Renal pelvis (tissue), 12 donors: ENCODE results near the gene BMP4. TPM values are rescaled to one million over a fixed set of nuclear protein-coding genes. Genes with fewer than 3 reads are reported as not detected.
A peak's percentile ranks its signal among the peaks of the same experiment; 100 is the strongest.
"Not testable (repeated sequence)": the region's sequence is repeated elsewhere in the genome, so short reads cannot be mapped to it uniquely, and the experiment has no call there.

ENCODE experiments used
- DNase-seq: peaks from one replicate; pipeline ENCODE4 v3.0.0-alpha.2; 2013
- long read RNA-seq, 16 experiments: transcript quantifications; one replicate each; lab custom pipeline, GENCODE V29; 2026
- polyA plus RNA-seq, 3 donors: library from polyadenylated mRNA; unstranded; fragments of 120-200 nt; gene quantifications; one replicate each; pipeline ENCODE4 v1.2.1, GENCODE V29; 2013; ENCODE audit not compliant: insufficient read length in 3 of 3

The BMP4 gene
- 10 to 100 TPM; 48.1 to 54.4 (median 49.3) TPM for polyA plus RNA-seq
- long read RNA-seq, donor 1, partial matches to known transcripts, result 0 of 8 reads
- long read RNA-seq, donor 1, other reads (novel, unspliced or antisense), result 0 of 8 reads
- long read RNA-seq, donor 2, transcript BMP4-206 (4 exons, 1,708 nt), result minor isoform, 5 of 19 reads
- long read RNA-seq, donor 2, transcript BMP4-201 (4 exons, 1,917 nt), result major isoform, 11 of 19 reads
- long read RNA-seq, donor 2, partial matches to known transcripts, result 0 of 19 reads
- long read RNA-seq, donor 2, other reads (novel, unspliced or antisense), result 0 of 19 reads
- long read RNA-seq, donor 3, transcript BMP4-201 (4 exons, 1,917 nt), result major isoform, 5 of 13 reads
- long read RNA-seq, donor 3, transcript BMP4-205 (3 exons, 1,705 nt), result major isoform, 5 of 13 reads
- long read RNA-seq, donor 3, partial matches to known transcripts, result 0 of 13 reads
- long read RNA-seq, donor 3, other reads (novel, unspliced or antisense), result 0 of 13 reads
- long read RNA-seq, donor 4, transcript BMP4-205 (3 exons, 1,705 nt), result major isoform, 7 of 14 reads
- long read RNA-seq, donor 4, partial matches to known transcripts, result 0 of 14 reads
- long read RNA-seq, donor 4, other reads (novel, unspliced or antisense), result 0 of 14 reads
- long read RNA-seq, donor 5, partial matches to known transcripts, result 0 of 2 reads
- long read RNA-seq, donor 5, other reads (novel, unspliced or antisense), result 0 of 2 reads
- long read RNA-seq, donor 6, transcript BMP4-201 (4 exons, 1,917 nt), result major isoform, 5 of 33 reads
- long read RNA-seq, donor 6, partial matches to known transcripts, result 24 of 33 reads
- long read RNA-seq, donor 6, other reads (novel, unspliced or antisense), result 0 of 33 reads
- long read RNA-seq, donor 7, transcript BMP4-201 (4 exons, 1,917 nt), result major isoform, 6 of 12 reads
- long read RNA-seq, donor 7, partial matches to known transcripts, result 0 of 12 reads
- long read RNA-seq, donor 7, other reads (novel, unspliced or antisense), result 0 of 12 reads
- long read RNA-seq, donor 8, partial matches to known transcripts, result 0 of 5 reads
- long read RNA-seq, donor 8, other reads (novel, unspliced or antisense), result 0 of 5 reads
- long read RNA-seq, donor 9, transcript BMP4-201 (4 exons, 1,917 nt), result major isoform, 6 of 10 reads
- long read RNA-seq, donor 9, partial matches to known transcripts, result 0 of 10 reads
- long read RNA-seq, donor 9, other reads (novel, unspliced or antisense), result 0 of 10 reads
- long read RNA-seq, donor 10, transcript BMP4-201 (4 exons, 1,917 nt), result major isoform, 5 of 11 reads
- long read RNA-seq, donor 10, partial matches to known transcripts, result 0 of 11 reads
- long read RNA-seq, donor 10, other reads (novel, unspliced or antisense), result 0 of 11 reads
- long read RNA-seq, donor 11, partial matches to known transcripts, result 0 of 8 reads
- long read RNA-seq, donor 11, other reads (novel, unspliced or antisense), result 0 of 8 reads
- long read RNA-seq, donor 12, transcript BMP4-201 (4 exons, 1,917 nt), result major isoform, 12 of 18 reads
- long read RNA-seq, donor 12, partial matches to known transcripts, result 0 of 18 reads
- long read RNA-seq, donor 12, other reads (novel, unspliced or antisense), result 0 of 18 reads
- long read RNA-seq, donor 13, partial matches to known transcripts, result 0 of 5 reads
- long read RNA-seq, donor 13, other reads (novel, unspliced or antisense), result 0 of 5 reads
- long read RNA-seq, donor 14, result 0 reads
- long read RNA-seq, donor 15, result 0 reads
- long read RNA-seq, donor 16, transcript BMP4-205 (3 exons, 1,705 nt), result major isoform, 6 of 20 reads
- long read RNA-seq, donor 16, partial matches to known transcripts, result 8 of 20 reads
- long read RNA-seq, donor 16, other reads (novel, unspliced or antisense), result 0 of 20 reads

DNA sequence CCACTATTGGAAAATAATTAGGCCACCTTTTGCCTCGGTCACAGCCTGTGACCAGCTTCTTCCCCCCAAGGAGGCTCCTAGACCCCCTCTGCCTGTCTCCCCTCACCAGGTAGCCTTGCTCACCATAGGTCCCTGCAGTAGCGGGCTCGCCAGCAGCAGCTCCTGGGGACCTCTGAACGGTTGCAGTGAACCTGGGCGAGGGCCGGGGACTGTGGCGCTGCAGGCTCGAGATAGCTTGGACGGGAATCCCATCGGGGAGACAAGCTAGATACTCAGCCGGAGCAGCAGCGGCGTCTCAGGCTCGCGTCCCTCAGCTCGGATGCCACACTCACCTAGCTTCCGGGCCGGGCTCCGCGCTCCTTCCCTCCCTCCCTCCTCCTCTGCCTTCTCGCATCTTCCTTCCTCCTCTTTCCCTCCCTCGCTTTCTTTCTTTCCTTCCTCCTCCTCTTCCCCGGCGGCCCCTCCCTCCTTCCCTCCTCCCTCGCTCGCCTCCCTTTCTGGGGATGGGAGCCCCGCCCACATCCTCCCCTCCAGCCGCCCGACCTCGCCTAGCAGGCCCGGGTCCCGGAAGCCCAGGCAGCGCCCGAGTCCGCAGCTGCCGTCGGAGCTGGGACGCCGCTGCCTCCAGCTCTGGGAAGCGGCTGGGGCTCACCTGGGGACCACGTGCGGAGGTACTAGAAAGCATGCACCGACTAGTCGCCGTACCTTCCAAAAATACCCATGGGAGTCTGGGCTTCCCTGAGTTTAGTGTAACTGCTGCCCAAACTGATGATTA, at the start of gene BMP4:
TSS of gene BMP4 (minus strand) at position 399 of the 775 bp plus-strand sequence. CDS start 4,603 bp downstream, outside the sequence.
- DNase-seq, result peak; percentile 81

DNA sequence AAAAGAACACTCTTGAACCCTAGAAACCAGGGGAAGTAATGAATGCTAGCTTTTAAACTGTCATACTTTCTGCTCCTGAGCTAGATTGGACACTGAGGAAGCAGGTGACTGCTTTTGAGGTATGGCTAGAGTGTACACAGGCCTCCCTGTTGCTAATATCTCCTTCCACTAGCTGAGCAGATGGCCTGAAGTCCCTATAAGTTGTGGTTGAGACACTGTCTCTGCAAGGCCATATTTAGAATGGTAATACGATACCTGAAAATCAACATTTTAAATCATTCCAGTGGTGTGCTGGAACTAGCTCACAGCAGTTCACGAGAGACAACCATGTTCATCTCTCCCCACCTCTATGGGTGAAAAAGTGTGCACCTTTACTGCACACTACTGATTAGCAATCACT, 46.4 kb upstream of the BMP4 start:
- DNase-seq, result no peak

DNA sequence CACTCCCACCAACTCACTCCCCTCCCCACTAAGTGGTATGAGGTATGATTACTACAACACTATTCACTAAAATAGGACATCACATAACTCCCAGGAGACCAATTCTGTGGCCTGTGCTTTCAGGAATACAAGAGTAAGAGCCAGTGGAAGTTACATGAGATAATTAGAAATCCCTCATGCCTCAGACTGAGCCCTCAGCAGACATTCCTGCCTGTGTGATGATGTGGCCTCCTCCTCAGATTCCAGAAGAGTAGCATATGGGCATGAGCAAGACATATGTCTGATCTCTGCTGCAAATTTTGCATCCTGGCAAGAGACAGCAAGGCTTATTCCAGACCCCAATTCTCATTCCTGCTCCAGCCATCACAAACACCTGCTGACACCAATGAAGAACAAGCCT, 46.0 kb upstream of the BMP4 start:
- DNase-seq, result no peak

DNA sequence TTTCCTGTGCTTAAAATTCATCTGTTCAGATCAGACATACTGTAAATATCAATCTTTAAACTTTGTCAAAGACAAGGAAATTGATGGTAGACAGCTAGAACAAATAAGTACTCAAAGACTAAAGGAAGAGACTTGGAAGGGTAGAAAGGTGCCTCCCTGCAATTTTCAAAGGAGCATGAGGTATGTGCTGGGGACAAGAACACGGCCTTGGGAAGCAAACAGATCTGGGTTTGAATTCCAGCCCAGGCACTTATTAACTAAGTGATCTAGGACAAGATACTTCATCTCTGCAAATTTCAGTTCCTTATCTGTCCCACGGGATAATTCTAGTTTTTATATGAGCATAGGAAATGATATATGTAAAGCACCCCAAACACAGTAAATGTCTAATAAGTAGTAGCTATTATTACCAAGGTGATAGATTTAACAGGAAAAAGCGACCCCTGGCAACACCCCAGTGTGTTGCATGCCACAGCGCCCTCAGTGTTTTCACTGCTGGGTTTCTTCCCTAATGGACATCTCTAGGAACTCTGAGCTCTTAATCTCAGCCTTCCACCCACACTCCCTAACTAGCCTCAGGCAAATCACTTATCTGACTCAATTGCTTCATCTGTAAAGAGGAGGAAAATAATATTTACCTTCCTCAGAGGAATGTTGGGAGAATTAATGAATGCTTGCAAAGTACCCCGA, 44.7 kb upstream of the BMP4 start:
- DNase-seq, result no peak

DNA sequence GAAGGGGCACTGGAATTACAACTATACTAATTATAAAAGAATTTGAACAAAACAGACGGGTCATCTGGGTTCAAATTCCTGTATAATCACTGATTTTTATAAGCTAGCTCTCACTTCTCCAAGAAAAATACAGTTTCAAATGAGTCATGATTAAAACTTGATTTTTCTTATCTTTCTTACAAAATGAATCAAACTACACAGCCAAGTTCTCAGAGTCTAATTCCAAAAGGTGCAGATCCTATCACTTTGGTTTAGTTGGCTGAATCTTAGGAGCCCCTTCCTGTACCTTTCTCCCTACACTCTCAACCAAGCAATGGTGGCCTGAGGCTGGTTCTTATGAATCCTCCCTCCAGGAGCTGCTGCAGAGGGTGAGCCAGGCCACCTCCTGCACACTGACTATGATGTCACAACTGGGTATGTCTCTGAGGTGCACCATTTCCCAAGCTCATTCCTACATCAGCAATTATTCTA, 43.8 kb upstream of the BMP4 start:
- no peak for DNase-seq

DNA sequence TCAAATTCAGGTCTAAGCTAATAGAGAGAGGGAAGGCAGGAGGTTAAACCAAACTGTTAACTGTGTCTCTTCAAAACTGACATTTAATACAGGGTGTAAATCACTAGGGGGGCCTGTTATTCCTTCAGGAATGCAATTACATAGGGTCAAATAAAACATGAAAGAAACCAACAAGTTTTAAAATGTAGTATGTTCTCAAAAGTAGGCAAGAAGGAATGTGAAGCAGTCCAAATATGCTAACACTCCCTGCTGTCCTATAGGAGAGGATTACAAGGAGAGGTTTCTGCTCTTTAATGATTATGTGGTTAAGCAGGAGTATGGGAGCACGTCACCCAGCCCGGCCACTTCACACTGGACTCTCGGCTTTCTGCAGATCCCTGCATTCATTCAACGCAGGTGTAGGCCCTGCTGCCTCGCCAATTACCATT, 42.5 kb upstream of the BMP4 start:
- DNase-seq, result peak; percentile 67

DNA sequence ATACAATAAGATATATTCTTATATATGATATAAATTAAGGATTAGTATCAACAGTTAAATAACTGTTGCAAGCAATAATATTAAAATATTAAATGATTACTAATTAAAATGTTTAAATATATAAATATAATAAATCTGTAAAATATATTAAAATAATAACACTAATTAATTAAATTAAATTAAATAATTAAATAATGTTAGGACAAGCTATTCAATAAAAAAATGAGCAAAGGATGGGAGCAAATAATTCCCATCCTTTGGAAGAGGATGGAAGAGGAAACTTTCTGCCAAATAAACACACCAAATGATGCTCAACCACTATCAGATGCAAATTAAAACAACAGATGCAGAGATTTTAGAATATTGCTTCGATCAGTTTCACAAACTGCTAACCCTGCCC, 39.4 kb upstream of the BMP4 start:
- DNase-seq, result no peak

DNA sequence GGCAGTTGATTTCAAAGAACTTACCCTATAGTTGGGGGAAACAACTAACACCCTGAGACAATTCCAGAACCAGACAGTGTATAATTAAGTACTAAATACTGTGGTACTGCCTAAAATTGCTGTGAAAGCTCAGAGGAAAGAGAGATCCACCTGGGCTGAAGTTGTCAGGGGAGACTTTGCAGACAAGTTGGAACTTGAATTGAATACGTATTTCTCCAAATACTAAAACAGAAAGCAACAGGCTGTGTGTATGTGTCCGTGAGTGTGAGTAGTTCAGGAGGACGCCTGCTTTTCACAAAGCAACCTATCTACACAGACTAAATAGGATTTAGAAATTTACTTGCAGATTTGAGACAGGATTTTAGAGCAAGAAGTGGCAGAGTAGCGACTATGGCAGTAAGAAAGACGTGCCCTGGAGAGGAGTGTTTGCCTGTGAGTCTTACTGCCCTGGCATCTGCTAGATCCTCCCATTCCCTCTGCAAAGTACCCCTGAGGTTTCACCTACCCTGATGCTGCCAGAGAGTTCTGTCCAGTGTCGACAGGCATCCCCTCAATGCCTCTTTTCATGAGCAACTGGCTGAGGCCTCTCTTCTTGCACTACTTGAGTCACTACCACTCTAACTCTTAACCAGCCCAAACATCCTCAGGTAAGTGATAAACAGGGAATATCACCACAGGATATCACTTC, 37.4 kb upstream of the BMP4 start:
- no peak for DNase-seq

DNA sequence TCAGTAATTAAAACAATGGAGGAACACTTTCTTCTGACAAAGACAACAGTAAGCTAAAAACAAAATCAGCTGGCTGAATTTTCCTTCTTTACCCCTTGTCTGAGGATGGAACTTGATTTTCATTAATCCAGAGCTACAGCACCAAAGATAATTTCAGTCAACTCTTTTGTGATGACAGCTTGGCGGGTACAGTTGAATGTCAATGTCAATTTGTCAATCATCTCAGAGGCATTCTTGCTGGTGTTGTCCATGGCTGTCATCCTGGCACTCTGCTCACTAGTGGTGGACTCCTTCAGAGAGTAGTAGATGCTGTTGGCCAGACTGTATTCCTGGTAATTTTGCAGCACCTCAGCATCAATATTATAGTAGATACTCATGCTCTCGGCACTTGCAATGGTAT, 34.4 kb upstream of the BMP4 start:
- DNase-seq, result no peak

DNA sequence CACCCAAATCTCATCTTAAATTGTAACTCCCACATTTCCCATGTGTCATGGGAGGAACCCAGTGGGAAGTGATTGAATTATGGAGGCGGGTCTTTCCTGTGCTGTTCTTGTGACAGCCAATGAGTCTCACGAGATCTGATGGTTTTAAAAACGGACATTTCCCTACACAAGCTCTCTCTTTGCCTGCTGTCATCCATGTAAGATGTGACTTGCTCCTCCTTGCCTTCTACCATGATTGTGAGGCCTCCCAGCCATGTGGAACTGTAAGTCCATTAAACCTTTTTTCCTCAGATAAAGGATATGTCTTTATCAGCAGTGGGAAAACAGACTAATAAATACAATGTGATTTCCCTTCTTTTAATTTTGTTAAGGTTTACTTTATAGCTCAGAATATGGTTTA, 30.1 kb upstream of the BMP4 start:
- not testable (repeated sequence) for DNase-seq

DNA sequence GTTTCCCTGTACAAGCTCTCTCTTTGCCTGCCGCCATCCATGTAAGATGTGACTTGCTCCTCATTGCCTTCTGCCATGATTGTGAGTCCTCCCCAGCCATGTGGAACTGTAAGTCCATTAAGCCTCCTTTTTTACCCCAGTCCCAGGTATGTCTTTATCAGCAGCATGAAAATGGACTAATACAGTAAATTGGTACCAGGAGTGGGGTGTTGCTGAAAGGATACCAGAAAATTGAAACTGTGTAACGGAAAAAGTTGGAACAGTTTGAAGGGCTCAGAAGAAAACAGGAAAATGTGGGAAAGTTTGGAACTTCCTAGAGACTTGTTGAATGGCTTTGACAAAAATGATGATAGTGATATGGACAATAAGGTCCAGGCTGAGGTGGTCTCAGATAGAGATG, 28.3 kb upstream of the BMP4 start:
- DNase-seq, result not testable (repeated sequence)

DNA sequence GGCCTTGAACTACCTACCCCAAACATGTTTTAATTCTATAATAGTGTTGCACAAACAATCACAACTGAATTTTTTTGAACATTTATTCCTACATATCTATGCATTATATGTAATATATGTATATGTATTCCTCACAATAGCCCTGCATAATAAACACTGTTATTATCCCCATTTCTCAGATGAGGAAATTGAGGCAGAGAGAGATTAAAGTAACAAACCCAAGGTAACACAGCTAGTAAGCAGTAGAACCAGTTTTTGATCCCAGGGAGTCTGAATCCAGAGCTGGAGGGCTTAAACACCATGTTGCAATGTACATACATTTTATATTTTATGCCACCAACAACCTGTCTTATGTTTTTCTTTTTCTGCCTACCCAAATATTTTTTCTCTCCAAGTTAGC, 26.5 kb upstream of the BMP4 start:
- DNase-seq, result no peak

DNA sequence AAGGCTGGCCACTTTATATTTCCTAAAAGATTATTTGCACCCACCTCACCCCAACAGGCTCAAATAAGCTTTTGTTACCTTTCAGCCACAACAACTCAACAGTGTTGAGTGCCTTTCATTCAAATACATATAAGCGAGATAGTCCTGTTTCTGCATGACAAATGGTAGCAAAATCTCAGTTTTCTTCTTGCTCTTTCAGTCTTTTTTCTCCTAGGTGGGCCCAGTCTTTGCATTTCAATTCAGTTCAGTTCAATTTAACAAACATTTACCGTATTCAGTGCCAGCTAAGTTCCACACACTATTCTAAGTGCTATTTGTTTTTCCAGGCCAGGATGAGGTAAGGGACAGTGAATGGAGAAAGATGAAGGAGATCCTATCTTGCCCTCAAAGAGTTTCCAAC, 25.9 kb upstream of the BMP4 start:
- DNase-seq, result no peak

DNA sequence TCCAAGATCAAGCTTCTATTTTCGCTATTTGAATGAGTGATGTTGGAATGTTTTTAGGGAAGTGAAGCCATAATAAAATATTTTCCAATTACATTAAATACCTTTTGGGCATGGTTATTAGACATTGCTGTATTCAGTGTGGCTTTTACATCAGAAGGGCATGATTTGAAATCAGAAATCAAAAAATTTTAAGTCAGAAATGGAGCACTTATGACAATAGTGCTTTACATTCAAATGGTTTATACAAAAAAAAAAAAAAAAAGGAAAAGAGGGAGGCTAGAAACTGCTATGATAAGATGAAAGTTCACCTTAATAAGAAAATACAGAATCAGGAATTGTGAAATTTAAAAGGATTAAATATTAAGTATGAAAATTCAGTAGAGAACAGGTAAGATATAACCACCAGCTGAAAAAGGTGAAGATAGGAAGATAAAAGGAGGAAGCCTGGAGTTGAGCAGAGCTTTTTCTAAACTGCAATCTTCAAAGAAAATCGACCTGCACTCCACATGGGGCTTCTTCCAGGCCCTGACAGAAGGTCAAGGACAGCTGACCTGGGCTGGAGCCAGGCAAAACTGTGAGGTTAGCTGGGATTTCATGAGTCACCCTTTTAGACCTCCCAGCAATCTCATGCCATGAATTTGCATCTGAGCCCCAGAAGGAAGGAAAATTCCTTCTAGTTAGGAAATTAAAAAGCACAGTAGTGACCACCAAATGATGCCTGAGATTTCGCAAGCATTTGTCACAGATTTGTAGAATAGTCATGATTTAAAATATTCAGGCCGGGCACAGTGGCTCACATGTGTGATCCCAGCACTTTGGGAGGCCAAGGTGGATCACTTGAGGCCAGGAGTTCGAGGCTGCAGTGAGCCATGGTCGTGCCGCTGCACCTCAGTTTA, 23.4 kb upstream of the BMP4 start:
- DNase-seq, result no peak

DNA sequence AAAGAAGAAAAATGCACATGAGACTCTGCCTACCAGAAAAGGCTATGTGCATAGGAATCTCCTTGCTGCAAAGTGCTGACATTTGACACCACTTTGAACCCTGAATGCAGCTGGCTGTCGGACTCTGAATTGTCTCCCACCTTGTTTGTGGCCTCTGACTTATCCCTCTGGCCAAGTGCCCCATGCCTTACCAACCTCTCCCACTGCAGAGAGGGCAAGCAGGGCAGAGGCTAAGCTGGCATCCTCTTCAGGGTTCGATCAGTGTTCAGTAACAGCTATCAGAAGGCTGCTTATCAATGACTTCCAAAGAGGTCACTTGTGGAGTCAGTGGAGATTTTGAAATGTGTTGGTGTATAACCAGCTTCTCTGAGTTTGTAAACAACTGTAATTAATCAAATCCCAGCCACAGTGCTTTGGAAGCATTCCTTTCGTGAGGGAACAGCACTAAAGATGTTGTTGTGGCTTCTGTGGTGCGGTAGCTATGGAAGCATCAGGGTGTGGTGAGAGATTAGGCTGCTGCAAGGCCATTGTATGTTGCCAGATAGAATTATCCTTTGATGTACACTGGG, 22.6 kb upstream of the BMP4 start:
- DNase-seq, result no peak

DNA sequence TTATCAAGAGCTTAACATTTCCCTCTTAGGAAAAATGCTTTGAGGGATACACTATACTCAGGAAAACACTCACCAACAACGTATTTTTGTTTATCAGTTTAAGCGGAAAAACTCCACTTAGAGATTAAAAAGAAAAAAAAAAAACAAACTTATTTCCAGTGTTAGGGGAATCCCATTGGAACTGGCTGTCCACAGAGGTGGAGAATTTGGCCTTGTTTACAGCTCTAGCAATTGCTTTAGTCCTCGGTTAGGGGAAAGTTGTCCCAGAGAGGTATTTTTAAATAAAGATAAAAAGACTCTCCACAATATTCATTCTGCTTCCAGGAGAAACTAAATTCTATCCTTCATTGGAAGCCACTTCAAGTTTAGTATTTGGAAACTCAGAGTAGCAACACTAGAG, 21.6 kb upstream of the BMP4 start:
- DNase-seq, result no peak

DNA sequence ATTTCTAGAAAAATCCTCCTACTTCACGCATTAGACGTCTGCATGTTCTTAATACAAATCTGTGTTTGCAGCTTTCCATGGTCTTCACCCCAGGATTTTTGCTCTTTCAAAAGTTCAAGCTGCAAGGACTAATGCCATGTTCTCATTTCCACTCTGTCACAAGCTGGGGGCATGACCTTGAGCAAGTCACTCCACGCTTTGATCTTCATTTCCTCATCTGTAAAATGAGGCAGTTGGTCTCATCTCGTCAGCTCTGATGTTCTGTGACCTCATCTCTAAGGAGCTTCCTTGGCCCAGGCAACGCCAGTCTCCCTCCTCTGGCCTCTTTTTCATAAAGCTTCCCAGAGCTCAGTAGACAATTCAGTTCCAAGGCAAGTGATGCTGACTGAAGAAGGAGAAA, 18.8 kb upstream of the BMP4 start:
- DNase-seq, result no peak
